HepG2 (cell line): ENCODE results near the gene DDO. TPM values are rescaled to one million over a fixed set of nuclear protein-coding genes. Genes with fewer than 3 reads are reported as not detected.

Source experiments
- polyA plus RNA-seq, 8 experiments: library from polyadenylated mRNA; depleted of rRNA in 3 of 8; stranded (reverse) in 7 of 8; unstranded in 1 of 8; fragments of >200 nt; fragmentation: Illumina TruSeq in 4 of 8; extraction: Trizol in 4 of 8; gene quantifications; 2 replicates each; pipeline versions ENCODE4 v1.2.1 to v1.2.3, GENCODE V29; 2011 to 2016; ENCODE audit warnings: low read depth in 4 of 8, missing spikeins in 1 of 8, mixed read lengths in 1 of 8; ENCODE audit not compliant: insufficient read depth in 1 of 8
- total RNA-seq, 5 experiments: library from RNA; depleted of rRNA; stranded (reverse); fragments of >200 nt; fragmentation: Illumina TruSeq; extraction: Trizol; gene quantifications; 2 replicates each; pipeline ENCODE4 v1.2.3, GENCODE V29; 2016; ENCODE audit warnings: low read depth in 1 of 5

Gene DDO
- total and polyA plus RNA-seq, 2 of the 13 experiments (the other 11 are each of a cell fraction or from before 2014, with no cell fraction given), result 6.1 to 10.3 TPM

Other genes with a start within 250 kb of the DDO start
- 8.5 and 10.3 TPM in 2 replicates for gene WASF1, start 235.9 kb downstream of the DDO start, total RNA-seq (2016; rRNA removed; fragmentation: Illumina TruSeq; extraction: Trizol)
- gene WASF1, start 235.9 kb downstream of the DDO start, polyA plus RNA-seq (2011; rRNA removed), result 13.2 and 17.3 TPM in 2 replicates
- 21.5 and 36.2 TPM in 2 replicates for gene CDC40, start 235.1 kb downstream of the DDO start, total RNA-seq (2016; rRNA removed; fragmentation: Illumina TruSeq; extraction: Trizol)
- 7.9 and 11.4 TPM in 2 replicates for gene CDC40, start 235.1 kb downstream of the DDO start, polyA plus RNA-seq (2011; rRNA removed)
- gene METTL24, start 57.2 kb downstream of the DDO start, total RNA-seq (2016; rRNA removed; fragmentation: Illumina TruSeq; extraction: Trizol), result not detected in 2 replicates
- not detected in 2 replicates for gene METTL24, start 57.2 kb downstream of the DDO start, polyA plus RNA-seq (2011; rRNA removed)
- gene SLC22A16, start 61.0 kb upstream of the DDO start, total RNA-seq (2016; rRNA removed; fragmentation: Illumina TruSeq; extraction: Trizol), result not detected in 2 replicates
- 0.04 and 0.16 TPM in 2 replicates for gene SLC22A16, start 61.0 kb upstream of the DDO start, polyA plus RNA-seq (2011; rRNA removed)